Measurements from ENCODE around the gene PHACTR1. TPM values are rescaled to one million over a fixed set of nuclear protein-coding genes. Genes with fewer than 3 reads are reported as not detected.

Gene PHACTR1
- total and polyA plus RNA-seq, 9 of the 15 experiments (the other 6 are each of a cell fraction or from before 2014, with no cell fraction given): 11.5 to 32.6 (median 22.0) TPM

DNA sequence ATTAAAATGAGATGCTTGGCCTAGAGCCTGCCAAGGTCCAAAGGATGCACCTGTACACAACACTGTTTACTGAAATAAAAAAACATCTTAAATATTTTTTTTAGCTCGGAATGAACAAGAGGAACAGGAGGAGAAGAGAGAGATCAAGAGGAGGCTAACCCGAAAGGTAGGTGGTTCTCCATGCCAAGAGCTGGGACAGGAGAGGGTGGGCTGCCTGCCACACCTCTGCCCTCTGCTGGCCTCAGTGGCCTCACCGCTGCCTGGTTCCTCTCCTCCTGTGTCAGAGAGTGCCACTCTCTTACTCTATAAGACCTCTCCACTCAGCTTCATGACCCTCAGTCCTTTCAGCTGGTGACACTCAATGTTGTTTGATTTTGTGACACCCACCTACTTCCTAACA, 561.6 kb downstream of the PHACTR1 start:
- H4K20me1 ChIP-seq (replicated peaks; ENCODE audit: control insufficient read depth, insufficient read depth, low read length): no peaks in the 10 kb centered on the region
- H3K27me3 ChIP-seq (ENCODE audit: control insufficient read depth in 2 of 2, insufficient read depth in 2 of 2, low read length in 2 of 2): no peaks in the 10 kb centered on the region
- WGBS (ENCODE audit: insufficient coverage, low coverage, missing lambda C conversion rate): 87% methylated on average over 3 of the region's 3 CpGs
- H3K79me2 ChIP-seq (ENCODE audit: control insufficient read depth, insufficient read depth, low read length): peaks cover 39% of the 10 kb centered on the region
- H3K4me2 ChIP-seq (ENCODE audit: insufficient read depth, low read length): no peak overlapping the region
- no peak overlapping the region for H2AFZ ChIP-seq (ENCODE audit: low read depth, low read length)
- H3K4me1 ChIP-seq (replicated peaks in 1 of 2; ENCODE audit: control insufficient read depth in 2 of 2, insufficient read depth in 2 of 2, low read length in 2 of 2): peaks cover 18 to 22% of the 10 kb centered on the region in 2 experiments; a peak in 4 of 5 replicates
- no TSS peak for BruUV-seq (replicated peaks)
- in situ Hi-C loops (cut with MboI): no loop called here
- H3K9me1 ChIP-seq (ENCODE audit: control insufficient read depth, insufficient read depth, low read length): peaks cover 3% of the 10 kb centered on the region
- H3K27ac ChIP-seq (ENCODE audit: extremely low read depth, low read depth, low read length): no peak overlapping the region
- peaks cover 60% of the 10 kb centered on the region for H3K36me3 ChIP-seq (ENCODE audit: control insufficient read depth, insufficient read depth, low read length)
- POLR2A ChIA-PET: interaction anchor here (0.8 to 1.4 kb wide), 3 partner anchors 9 to 12 kb away, joined by 3 to 5 read pairs (median 5); no protein-coding TSS in a partner anchor
- intact Hi-C loops (cut with micrococcal nuclease): no loop called here
- H3K4me3 ChIP-seq: no peak overlapping the region
- no peaks in the 10 kb centered on the region for H3K9me3 ChIP-seq (replicated peaks; ENCODE audit: control insufficient read depth, insufficient read depth, low read depth, low read length)
- FAIRE-seq (no peak), ATAC-seq (no peak), DNase-seq (ENCODE audit: extremely low read depth in 1 of 4, low spot score in 3 of 4) (peak in 1 of 4 experiments; percentile 13)
- 0 out of 4 replicates have a peak overlapping the region, but pooled peaks of 1 of the 2 experiments have one; percentile 13 for H3K9ac ChIP-seq (ENCODE audit: insufficient read depth in 1 of 2, low read depth in 2 of 2, low read length in 2 of 2)
- CTCF ChIA-PET (ENCODE audit: low intra/inter-chr PET ratio): no interaction called here
- TF ChIP-seq, protein P1, sequence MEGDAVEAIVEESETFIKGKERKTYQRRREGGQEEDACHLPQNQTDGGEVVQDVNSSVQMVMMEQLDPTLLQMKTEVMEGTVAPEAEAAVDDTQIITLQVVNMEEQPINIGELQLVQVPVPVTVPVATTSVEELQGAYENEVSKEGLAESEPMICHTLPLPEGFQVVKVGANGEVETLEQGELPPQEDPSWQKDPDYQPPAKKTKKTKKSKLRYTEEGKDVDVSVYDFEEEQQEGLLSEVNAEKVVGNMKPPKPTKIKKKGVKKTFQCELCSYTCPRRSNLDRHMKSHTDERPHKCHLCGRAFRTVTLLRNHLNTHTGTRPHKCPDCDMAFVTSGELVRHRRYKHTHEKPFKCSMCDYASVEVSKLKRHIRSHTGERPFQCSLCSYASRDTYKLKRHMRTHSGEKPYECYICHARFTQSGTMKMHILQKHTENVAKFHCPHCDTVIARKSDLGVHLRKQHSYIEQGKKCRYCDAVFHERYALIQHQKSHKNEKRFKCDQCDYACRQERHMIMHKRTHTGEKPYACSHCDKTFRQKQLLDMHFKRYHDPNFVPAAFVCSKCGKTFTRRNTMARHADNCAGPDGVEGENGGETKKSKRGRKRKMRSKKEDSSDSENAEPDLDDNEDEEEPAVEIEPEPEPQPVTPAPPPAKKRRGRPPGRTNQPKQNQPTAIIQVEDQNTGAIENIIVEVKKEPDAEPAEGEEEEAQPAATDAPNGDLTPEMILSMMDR (IDR thresholded peaks at IDR 0.05 in 2 of 3, conservative IDR thresholded peaks at IDR 0.05 in 1 of 3; ENCODE audit: insufficient read depth in 2 of 3, low read depth in 1 of 3, low read length in 3 of 3): peak; percentile 32 to 45 (median 38); a peak in 3 of 6 replicates
- TF ChIP-seq ZFP1 (CRISPR knock-in tag; IDR thresholded peaks at IDR 0.05): no peak
- TF ChIP-seq TFAM (CRISPR knock-in tag; conservative IDR thresholded peaks at IDR 0.05): no peak
- peak in 1 of 2 experiments; percentile 36; a peak in 2 of 4 replicates for TF ChIP-seq RAD21 (CRISPR knock-in tag; conservative IDR thresholded peaks at IDR 0.05 in 1 of 2, IDR thresholded peaks at IDR 0.05 in 1 of 2)
